LNCaP clone FGC (cell line): ENCODE results near the gene HSBP1.
A peak's percentile ranks its signal among the peaks of the same experiment; 100 is the strongest.

Experiments used
- DNase-seq: peaks from one replicate; pipeline ENCODE4 v3.0.0-alpha.2; 2011; ENCODE audit warnings: low read depth
- H3K4me3 ChIP-seq: 2 replicates; pipeline ENCODE4 v1.5.1; 2011; ENCODE audit warnings: mild to moderate bottlenecking, low read depth, low read length, control low read depth
- CTCF ChIP-seq: IDR thresholded peaks from 2 replicates; pipeline ENCODE4 v1.5.1; 2012; ENCODE audit warnings: mild to moderate bottlenecking; ENCODE audit not compliant: control insufficient read depth, insufficient read depth; ENCODE audit errors: extremely low read depth

HSBP1 gene

GRCh38 chr16:83809092-83809491 lies 1.3 kb downstream of the HSBP1 start:
- no peak for DNase-seq
- TF ChIP-seq CTCF = no peak
- H3K4me3 ChIP-seq = peak overlapping the region; percentile 90

- TF ChIP-seq CTCF = no peak
- no peak overlapping the region for H3K4me3 ChIP-seq
- no peak for DNase-seq
These were observed 3.1 kb downstream of the HSBP1 start for GRCh38 chr16:83810901-83811300.

GRCh38 chr16:83813823-83814658 lies 6.3 kb downstream of the HSBP1 start:
- no peak for TF ChIP-seq CTCF
- DNase-seq = no peak
- H3K4me3 ChIP-seq = no peak overlapping the region

GRCh38 chr16:83814659-83814985 lies 6.8 kb downstream of the HSBP1 start:
- no peak overlapping the region for H3K4me3 ChIP-seq
- no peak for DNase-seq
- no peak for TF ChIP-seq CTCF

- no peak for DNase-seq
- no peak for TF ChIP-seq CTCF
- H3K4me3 ChIP-seq = no peak overlapping the region
These were observed 9.2 kb downstream of the HSBP1 start for GRCh38 chr16:83817022-83817421.

GRCh38 chr16:83818276-83818675 lies 10.5 kb downstream of the HSBP1 start:
- TF ChIP-seq CTCF = no peak
- H3K4me3 ChIP-seq = no peak overlapping the region
- no peak for DNase-seq

- H3K4me3 ChIP-seq = no peak overlapping the region
- no peak for TF ChIP-seq CTCF
- DNase-seq = no peak
These were observed 11.6 kb downstream of the HSBP1 start for GRCh38 chr16:83819361-83819760.
